Measurements from ENCODE around the gene DCAF8.

GRCh38 chr1:160222546-160222945 lies 39.8 kb downstream of the DCAF8 start:
- no peak for TF ChIP-seq CTCF (IDR thresholded peaks at IDR 0.05; ENCODE audit: low read depth, low read length)
- TF ChIP-seq EZH2phosphoT487 (IDR thresholded peaks at IDR 0.05; ENCODE audit: low read depth) = no peak
